H9 (cell line): ENCODE results near the gene TRMT10C. TPM values are rescaled to one million over a fixed set of nuclear protein-coding genes. Genes with fewer than 3 reads are reported as not detected.

ENCODE experiments used
- DNase-seq: peaks from one replicate; pipeline ENCODE4 v3.0.0-alpha.2; 2017
- H2AFZ ChIP-seq: one replicate; pipeline ENCODE4 v1.6.1; 2013; ENCODE audit warnings: mild to moderate bottlenecking, low read length, control low read depth, moderate library complexity
- H2AK5ac ChIP-seq: 2 replicates; pipeline ENCODE4 v1.6.1; 2013; ENCODE audit warnings: low read length, control low read depth, mixed read lengths; ENCODE audit not compliant: insufficient read length
- H2BK120ac ChIP-seq: one replicate; pipeline ENCODE4 v1.6.1; 2013; ENCODE audit warnings: low read depth, mild to moderate bottlenecking, low read length, control low read depth, inconsistent platforms; ENCODE audit not compliant: poor library complexity, severe bottlenecking
- H2BK12ac ChIP-seq: 2 replicates; pipeline ENCODE4 v1.6.1; 2013; ENCODE audit warnings: low read length, control low read depth, mixed read lengths, low read depth; ENCODE audit not compliant: insufficient read length
- H2BK15ac ChIP-seq: 2 replicates; pipeline ENCODE4 v1.6.1; 2013; ENCODE audit warnings: low read depth, low read length, control low read depth
- H2BK20ac ChIP-seq: one replicate; pipeline ENCODE4 v1.6.1; 2013; ENCODE audit warnings: low read depth, mild to moderate bottlenecking, low read length, control low read depth, inconsistent platforms; ENCODE audit not compliant: poor library complexity, severe bottlenecking
- H2BK5ac ChIP-seq: 2 replicates; pipeline ENCODE4 v1.6.1; 2013; ENCODE audit warnings: low read length, control low read depth, mixed read lengths; ENCODE audit not compliant: insufficient read length
- H3K14ac ChIP-seq: 2 replicates; pipeline ENCODE4 v1.6.1; 2013; ENCODE audit warnings: low read length, control low read depth; ENCODE audit not compliant: insufficient read depth
- H3K18ac ChIP-seq: 2 replicates; pipeline ENCODE4 v1.6.1; 2013; ENCODE audit warnings: low read depth, mild to moderate bottlenecking, mixed read lengths, low read length, control low read depth; ENCODE audit not compliant: insufficient read length
- H3K23ac ChIP-seq: 2 replicates; pipeline ENCODE4 v1.6.1; 2013; ENCODE audit warnings: low read length, control low read depth, mixed read lengths, low read depth; ENCODE audit not compliant: insufficient read length
- H3K23me2 ChIP-seq: 2 replicates; pipeline ENCODE4 v1.6.1; 2013; ENCODE audit warnings: low read depth, mild to moderate bottlenecking, mixed read lengths, low read length, control low read depth; ENCODE audit not compliant: insufficient read length, poor library complexity, severe bottlenecking
- H3K27ac ChIP-seq: 2 replicates; pipeline ENCODE4 v1.5.1; 2013; ENCODE audit warnings: low read length, control low read depth, mixed read lengths, low read depth; ENCODE audit not compliant: insufficient read length
- H3K27me3 ChIP-seq: 2 replicates; pipeline ENCODE4 v1.6.1; 2013; ENCODE audit warnings: low read length, control low read depth, inconsistent platforms; ENCODE audit not compliant: insufficient read depth
- H3K4ac ChIP-seq: 2 replicates; pipeline ENCODE4 v1.6.1; 2013; ENCODE audit warnings: low read depth, mild to moderate bottlenecking, control low read depth, inconsistent platforms, low read length, moderate library complexity
- H3K4me1 ChIP-seq: 2 replicates; pipeline ENCODE4 v1.6.1; 2013; ENCODE audit warnings: low read length, control low read depth, inconsistent platforms; ENCODE audit not compliant: insufficient read depth
- H3K4me2 ChIP-seq: 2 replicates; pipeline ENCODE4 v1.6.1; 2013; ENCODE audit warnings: low read length, control low read depth, mixed read lengths; ENCODE audit not compliant: insufficient read length, insufficient read depth
- H3K56ac ChIP-seq: 2 replicates; pipeline ENCODE4 v1.6.1; 2013; ENCODE audit warnings: low read depth, mild to moderate bottlenecking, mixed read lengths, low read length, control low read depth; ENCODE audit not compliant: insufficient read length
- H3K79me1 ChIP-seq: 2 replicates; pipeline ENCODE4 v1.6.1; 2013; ENCODE audit warnings: low read depth, mild to moderate bottlenecking, moderate library complexity, low read length, control low read depth, inconsistent platforms; ENCODE audit not compliant: insufficient read depth, poor library complexity, severe bottlenecking
- H3K79me2 ChIP-seq: 2 replicates; pipeline ENCODE4 v1.6.1; 2013; ENCODE audit warnings: low read length, control low read depth, inconsistent platforms; ENCODE audit not compliant: insufficient read depth
- H3K9ac ChIP-seq: 2 replicates; pipeline ENCODE4 v1.6.1; 2013; ENCODE audit warnings: low read length, control low read depth, mixed read lengths; ENCODE audit not compliant: insufficient read length; ENCODE audit errors: extremely low read depth
- H3K9me3 ChIP-seq: one replicate; pipeline ENCODE4 v1.6.1; 2013; ENCODE audit warnings: low read depth, low read length, inconsistent platforms; ENCODE audit not compliant: control insufficient read depth
- H3T11ph ChIP-seq: one replicate; pipeline ENCODE4 v1.6.1; 2013; ENCODE audit warnings: mild to moderate bottlenecking, low read length, control low read depth, inconsistent platforms
- H4K20me1 ChIP-seq: one replicate; pipeline ENCODE4 v1.6.1; 2013; ENCODE audit not compliant: control insufficient read depth, insufficient read length, insufficient read depth
- H4K5ac ChIP-seq: 2 replicates; pipeline ENCODE4 v1.6.1; 2013; ENCODE audit warnings: low read depth, mild to moderate bottlenecking, mixed read lengths, low read length, control low read depth; ENCODE audit not compliant: insufficient read length
- H4K8ac ChIP-seq: replicated peaks from 2 replicates; pipeline ENCODE4 v1.6.1; 2013; ENCODE audit warnings: low read length, control low read depth, mixed read lengths, low read depth; ENCODE audit not compliant: insufficient read length
- H4K91ac ChIP-seq: 2 replicates; pipeline ENCODE4 v1.6.1; 2013; ENCODE audit warnings: low read depth, mild to moderate bottlenecking, moderate library complexity, mixed read lengths, low read length, control low read depth; ENCODE audit not compliant: insufficient read length
- H3K27ac Mint-ChIP-seq, 3 experiments: 2 replicates in 2 of 3; 3 replicates in 1 of 3; pipeline ENCODE4 v1.8.0; 2020 to 2021; ENCODE audit warnings: mixed read lengths in 3 of 3, mild to moderate bottlenecking in 1 of 3, moderate library complexity in 1 of 3
- H3K27me3 Mint-ChIP-seq: 2 replicates; pipeline ENCODE4 v1.8.0; 2021; ENCODE audit warnings: low read depth, mild to moderate bottlenecking, moderate library complexity, mixed read lengths
- H3K36me3 Mint-ChIP-seq, 3 experiments: 2 replicates in 2 of 3; 3 replicates in 1 of 3; pipeline ENCODE4 v1.8.0; 2020 to 2021; ENCODE audit warnings: low read depth in 3 of 3, mixed read lengths in 3 of 3; ENCODE audit not compliant: insufficient read depth in 1 of 3
- H3K4me1 Mint-ChIP-seq, 2 experiments: 2 replicates each; pipeline ENCODE4 v1.8.0; 2020; ENCODE audit warnings: mixed read lengths in 2 of 2
- H3K4me3 Mint-ChIP-seq, 2 experiments: 2 replicates in 1 of 2; 3 replicates in 1 of 2; pipeline ENCODE4 v1.8.0; 2020 to 2021; ENCODE audit warnings: mild to moderate bottlenecking in 2 of 2, mixed read lengths in 2 of 2, moderate library complexity in 1 of 2
- H3K9me3 Mint-ChIP-seq, 2 experiments: 2 replicates in 1 of 2; 3 replicates in 1 of 2; pipeline ENCODE4 v1.8.0; 2020; ENCODE audit warnings: mild to moderate bottlenecking in 2 of 2, mixed read lengths in 2 of 2, moderate library complexity in 1 of 2
- WGBS: extraction: QIAGEN DNeasy Blood & Tissue Kit; methylation state at CpG from one replicate; pipeline ENCODE4 v1.1.7; 2013; ENCODE audit warnings: missing lambda C conversion rate, low lambda C conversion rate, mixed read lengths; ENCODE audit not compliant: insufficient read length; ENCODE audit errors: extremely low coverage; 5-methylcytosine and 5-hydroxymethylcytosine counted together
- total RNA-seq: library from RNA; stranded (reverse); gene quantifications from 2 replicates; pipeline ENCODE4 v1.2.1, GENCODE V29; 2021
- TF ChIP-seq, protein P1 (sequence below): fragments of 200-600 bp; sonication (generic); conservative IDR thresholded peaks from 3 replicates; pipeline ENCODE4 v1.8.0; 2021; ENCODE audit warnings: antibody characterized with exemption, mild to moderate bottlenecking

The TRMT10C gene
- total RNA-seq, 1 experiment from 2014 or later: 53.6 TPM

DNA sequence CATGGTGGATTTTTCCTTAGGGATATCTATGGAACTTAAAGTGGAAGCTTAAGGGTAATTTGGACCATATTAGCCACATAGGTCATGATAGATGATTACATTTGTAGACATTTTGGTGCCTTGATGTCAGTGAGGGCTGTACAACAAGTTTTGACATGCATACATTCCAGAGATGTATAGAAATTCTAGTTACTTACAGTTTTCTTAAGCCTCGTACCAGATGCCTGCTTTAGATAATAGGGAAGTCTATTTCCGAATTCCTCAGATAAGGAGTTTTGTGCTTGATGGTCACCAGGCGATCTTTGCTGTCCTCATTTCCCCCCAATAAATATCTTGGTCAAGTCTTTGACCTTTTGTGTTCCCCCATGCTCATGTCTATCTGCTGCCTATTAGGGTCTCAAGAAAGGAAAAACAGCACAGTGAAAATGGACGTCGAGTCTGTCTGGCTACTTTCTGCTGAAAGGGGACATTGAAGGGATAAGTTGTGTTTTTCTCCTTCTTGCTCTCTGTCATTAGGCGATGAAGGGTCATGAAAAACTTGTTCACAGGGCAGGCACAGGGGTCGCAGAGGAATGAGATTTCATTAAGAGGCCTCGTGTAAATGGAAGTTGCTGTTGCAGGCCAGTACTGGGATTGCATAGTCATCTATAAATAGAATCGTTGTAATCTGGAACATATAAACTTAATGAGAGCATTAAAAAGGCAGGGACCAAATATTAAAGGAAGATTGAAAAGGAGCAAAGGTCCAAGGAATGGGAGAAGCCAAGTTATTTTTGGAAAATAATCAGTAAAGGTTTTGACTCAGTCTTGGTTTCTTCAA lies 28.7 kb upstream of the TRMT10C start:
- Histone ChIP-seq H3K4me2 (no peak overlapping the region), H3K27ac (no peak overlapping the region), H2BK15ac (no peak overlapping the region), H3K14ac (no peak overlapping the region), H2BK12ac (no peak overlapping the region), H3K27me3 (no peaks in the 10 kb centered on the region), H2AFZ (no peak overlapping the region), H3K4ac (no peak overlapping the region), H4K5ac (no peak overlapping the region), H4K8ac (no peak overlapping the region), H4K20me1 (no peaks in the 10 kb centered on the region), H2BK20ac (no peak overlapping the region), H3T11ph (no peak overlapping the region), H3K9ac (no peak overlapping the region), H3K23ac (no peak overlapping the region), H3K23me2 (no peaks in the 10 kb centered on the region), H3K79me2 (no peaks in the 10 kb centered on the region), H3K9me3 (no peaks in the 10 kb centered on the region), H4K91ac (no peak overlapping the region), H3K56ac (no peak overlapping the region), H2BK120ac (no peak overlapping the region), H2BK5ac (no peak overlapping the region), H3K18ac (no peak overlapping the region), H2AK5ac (no peak overlapping the region), H3K79me1 (no peaks in the 10 kb centered on the region), H3K4me1 (no peaks in the 10 kb centered on the region; the same call in 1 of the 2 replicates)
- H3K9me3 Mint-ChIP-seq: peaks cover 10 to 15% of the 10 kb centered on the region in 2 experiments
- DNase-seq: no peak
- no CpG with 5 or more reads among the region's 9 CpGs for WGBS
- TF ChIP-seq, protein P1, sequence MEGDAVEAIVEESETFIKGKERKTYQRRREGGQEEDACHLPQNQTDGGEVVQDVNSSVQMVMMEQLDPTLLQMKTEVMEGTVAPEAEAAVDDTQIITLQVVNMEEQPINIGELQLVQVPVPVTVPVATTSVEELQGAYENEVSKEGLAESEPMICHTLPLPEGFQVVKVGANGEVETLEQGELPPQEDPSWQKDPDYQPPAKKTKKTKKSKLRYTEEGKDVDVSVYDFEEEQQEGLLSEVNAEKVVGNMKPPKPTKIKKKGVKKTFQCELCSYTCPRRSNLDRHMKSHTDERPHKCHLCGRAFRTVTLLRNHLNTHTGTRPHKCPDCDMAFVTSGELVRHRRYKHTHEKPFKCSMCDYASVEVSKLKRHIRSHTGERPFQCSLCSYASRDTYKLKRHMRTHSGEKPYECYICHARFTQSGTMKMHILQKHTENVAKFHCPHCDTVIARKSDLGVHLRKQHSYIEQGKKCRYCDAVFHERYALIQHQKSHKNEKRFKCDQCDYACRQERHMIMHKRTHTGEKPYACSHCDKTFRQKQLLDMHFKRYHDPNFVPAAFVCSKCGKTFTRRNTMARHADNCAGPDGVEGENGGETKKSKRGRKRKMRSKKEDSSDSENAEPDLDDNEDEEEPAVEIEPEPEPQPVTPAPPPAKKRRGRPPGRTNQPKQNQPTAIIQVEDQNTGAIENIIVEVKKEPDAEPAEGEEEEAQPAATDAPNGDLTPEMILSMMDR: no peak
- H3K36me3 Mint-ChIP-seq: peaks cover 5 to 15% (median 10%) of the 10 kb centered on the region in 3 experiments; a peak in 6 of 7 replicates
- H3K4me3 Mint-ChIP-seq: no peak overlapping the region
- H3K27me3 Mint-ChIP-seq: peaks cover 3% of the 10 kb centered on the region
- no peak overlapping the region; a peak in 1 of 7 replicates for H3K27ac Mint-ChIP-seq
- peaks cover 31 to 34% of the 10 kb centered on the region in 2 experiments for H3K4me1 Mint-ChIP-seq
